Measurements from ENCODE around the gene DLGAP5.

- no peak for TF ChIP-seq CTCF (conservative IDR thresholded peaks at IDR 0.05; ENCODE audit: low read depth, low read length)
- TF ChIP-seq RFX5 (IDR thresholded peaks at IDR 0.05; ENCODE audit: low read depth, low read length): no peak
- TF ChIP-seq RAD21 (IDR thresholded peaks at IDR 0.05; ENCODE audit: low read length): no peak
- no peak for TF ChIP-seq MXI1 (IDR thresholded peaks at IDR 0.05; ENCODE audit: borderline replicate concordance, low read depth, low read length)
- no peak for TF ChIP-seq FOS (IDR thresholded peaks at IDR 0.05; ENCODE audit: low read depth, low read length)
- TF ChIP-seq RCOR1 (IDR thresholded peaks at IDR 0.05; ENCODE audit: insufficient replicate concordance, low read length): no peak
These were observed 46.8 kb upstream of the DLGAP5 start for GRCh38 chr14:55238019-55238680.
